HG02571 (cell line): ENCODE data around the gene GZMM.

Source experiments
- ATAC-seq: cut with Tn5 transposase; IDR thresholded peaks from one replicate; pipeline ENCODE4 v1.9.1; 2021; ENCODE audit warnings: mild to moderate bottlenecking, moderate library complexity; ENCODE audit not compliant: unreplicated experiment

Gene GZMM

DNA sequence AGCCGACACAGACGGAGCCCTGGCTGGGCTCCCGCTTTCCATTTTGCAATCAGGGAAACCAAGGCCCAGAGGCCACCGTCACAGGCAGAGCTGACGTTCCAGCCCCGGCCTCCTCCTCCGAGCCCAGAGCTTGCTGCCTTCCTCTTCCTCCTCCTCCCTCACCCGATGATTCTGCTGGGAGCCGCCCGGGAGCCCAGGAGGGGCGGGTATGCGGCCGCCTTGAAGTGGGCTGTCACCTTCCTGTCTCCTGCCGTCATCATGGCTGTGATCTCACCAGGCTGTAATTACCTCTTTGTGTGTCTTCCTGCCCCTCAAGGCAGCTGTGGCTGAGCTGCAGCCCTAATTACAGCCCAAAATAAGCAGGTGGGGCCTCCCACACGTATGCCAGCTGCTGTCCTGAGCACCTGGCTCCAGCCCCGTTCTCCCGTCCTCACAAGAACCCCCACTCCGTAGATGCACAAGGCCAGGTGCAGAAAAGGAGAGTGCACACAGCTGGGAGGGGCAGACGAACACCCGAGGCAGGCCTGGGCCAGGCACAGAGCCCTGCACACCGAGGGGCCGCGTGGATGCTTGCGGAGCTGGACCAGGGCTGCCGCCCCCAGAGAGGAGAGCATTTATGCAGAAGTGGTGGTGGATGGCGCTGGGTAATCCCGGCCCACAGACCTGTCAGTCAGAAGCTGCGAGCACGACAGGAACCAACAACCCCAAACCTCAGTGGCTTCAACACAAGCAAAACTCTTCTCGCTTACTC is 32.6 kb upstream of the GZMM start:
- no peak for ATAC-seq

DNA sequence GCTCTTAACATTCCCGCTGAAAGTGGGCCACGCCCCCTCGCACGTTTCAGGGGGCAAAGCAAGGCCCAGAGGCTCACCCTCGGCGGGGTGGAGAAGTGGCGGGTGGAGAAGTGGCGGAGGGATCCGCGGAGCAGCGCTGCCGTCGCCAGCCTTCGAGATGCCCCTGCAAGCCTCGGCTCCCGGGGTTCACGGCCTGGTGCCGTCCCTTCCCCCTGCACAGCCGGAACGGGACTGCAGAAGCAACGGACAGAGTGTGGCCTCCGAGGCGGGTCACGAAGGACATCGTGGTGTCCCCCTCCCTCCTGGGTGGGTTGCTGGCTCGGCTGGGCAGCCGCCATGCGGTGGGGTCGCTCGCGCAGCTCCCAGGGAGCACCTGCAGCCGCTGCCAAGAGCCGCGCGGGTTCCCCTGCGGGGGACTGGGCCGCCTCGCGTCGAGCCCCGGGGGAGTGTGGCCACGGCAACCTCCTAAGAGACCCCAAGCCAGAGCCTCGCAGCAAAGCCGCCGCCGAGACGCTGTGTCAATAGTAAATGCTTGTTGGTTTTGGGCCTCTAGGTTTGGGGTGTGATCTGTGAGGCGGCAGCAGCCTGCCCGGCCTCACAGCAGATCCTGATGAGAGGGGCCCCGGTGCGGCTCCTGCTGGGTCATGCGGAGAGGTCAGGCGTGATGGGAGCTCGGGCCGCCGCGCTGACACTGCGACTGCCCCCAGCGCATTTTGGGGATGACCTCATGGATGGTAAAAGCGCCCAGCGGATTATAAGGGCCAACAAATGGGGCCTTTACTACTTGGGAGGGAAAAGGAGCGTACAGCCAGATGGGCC is 31.1 kb upstream of the GZMM start:
- no peak for ATAC-seq

DNA sequence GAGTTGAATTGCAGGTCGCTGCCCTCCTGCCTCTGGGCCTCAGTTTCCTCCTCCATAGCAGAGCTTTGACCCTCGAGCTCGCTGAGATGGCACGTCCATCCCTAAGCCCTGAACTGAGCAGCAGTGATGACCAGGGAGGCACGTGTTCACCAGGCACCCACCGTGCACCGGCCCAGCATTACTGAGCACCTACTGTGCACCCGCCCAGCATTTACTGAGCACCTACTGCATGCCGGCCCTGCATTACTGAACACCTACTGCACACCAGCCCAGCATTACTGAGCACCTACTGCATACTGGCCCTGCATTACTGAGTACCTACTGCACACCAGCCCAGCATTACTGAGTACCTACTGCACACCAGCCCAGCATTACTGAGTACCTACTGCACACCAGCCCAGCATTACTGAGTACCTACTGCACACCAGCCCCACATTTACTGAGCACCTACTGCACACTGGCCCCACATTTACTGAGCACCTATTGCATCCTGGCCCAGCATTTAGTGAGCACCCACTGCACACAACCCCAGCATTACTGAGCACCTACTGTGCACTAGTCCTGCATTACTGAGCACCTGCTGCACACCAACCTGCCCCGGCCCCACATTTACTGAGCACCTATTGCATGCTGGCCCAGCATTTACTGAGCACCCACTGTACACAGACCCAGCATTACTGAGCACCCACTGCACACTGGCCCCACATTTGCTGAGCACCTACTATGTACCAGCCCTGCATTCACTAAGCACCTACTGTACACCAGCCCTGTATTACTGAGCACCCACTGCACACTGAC is 30.3 kb upstream of the GZMM start:
- no peak for ATAC-seq

DNA sequence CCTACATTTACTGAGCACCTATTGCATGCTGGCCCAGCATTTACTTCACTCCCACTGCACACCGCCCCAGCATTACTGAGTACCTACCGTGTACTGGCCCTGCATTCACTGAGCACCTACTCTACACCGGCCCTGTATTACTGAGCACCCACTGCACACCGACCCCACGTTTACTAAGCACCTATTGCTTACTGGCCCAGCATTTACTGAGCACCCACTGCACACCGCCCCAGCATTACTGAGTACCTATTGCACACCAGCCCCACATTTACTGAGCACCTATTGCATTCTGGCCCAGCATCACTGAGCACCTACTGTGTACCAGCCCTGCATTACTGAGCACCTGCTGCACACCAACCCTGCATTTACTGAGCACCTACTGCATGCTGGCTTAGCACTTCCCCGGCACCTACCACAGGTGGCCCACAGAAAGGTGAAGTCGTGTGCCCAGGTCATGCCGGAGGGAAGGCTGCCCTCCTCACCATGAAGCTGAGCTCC is 29.6 kb upstream of the GZMM start:
- no peak for ATAC-seq

DNA sequence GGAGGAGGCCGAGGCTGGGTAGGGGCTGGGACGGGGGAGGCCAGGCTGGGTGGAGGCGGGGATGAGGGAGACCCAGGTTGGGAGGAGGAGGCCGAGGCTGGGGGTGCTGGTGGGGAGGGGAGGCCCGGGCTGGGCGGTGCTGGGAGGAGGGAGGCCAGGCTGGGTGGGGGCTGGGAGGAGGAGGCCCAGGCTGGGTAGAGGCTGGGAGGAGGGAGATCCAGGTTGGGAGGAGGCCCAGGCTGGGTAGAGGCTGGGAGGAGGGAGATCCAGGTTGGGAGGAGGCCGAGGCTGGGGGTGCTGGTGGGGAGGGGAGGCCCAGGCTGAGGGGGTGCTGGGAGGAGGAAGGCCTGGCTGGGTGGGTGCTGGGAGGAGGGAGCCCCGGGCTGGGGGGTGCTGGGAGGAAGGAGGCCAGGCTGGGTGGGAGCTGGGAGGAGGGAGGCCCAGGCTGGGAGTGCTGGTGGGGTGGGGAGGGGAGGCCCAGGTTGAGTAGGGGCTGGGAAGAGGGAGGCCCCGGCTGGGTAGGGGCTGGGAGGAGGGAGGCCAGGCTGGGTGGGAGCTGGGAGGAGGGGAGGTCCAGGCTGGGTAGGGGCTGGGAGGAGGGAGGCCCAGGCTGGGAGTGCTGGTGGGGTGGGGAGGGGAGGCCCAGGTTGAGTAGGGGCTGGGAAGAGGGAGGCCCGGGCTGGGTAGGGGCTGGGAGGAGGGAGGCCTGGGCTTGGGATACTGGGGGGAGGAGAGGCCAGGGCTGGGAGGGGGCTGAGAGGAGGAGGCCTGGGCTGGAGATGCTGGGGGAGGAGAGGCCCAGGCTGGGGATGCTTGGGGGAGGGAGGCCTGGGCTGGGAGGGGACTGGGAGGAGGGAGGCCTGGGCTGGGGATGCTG is 25.9 kb upstream of the GZMM start:
- no peak for ATAC-seq

DNA sequence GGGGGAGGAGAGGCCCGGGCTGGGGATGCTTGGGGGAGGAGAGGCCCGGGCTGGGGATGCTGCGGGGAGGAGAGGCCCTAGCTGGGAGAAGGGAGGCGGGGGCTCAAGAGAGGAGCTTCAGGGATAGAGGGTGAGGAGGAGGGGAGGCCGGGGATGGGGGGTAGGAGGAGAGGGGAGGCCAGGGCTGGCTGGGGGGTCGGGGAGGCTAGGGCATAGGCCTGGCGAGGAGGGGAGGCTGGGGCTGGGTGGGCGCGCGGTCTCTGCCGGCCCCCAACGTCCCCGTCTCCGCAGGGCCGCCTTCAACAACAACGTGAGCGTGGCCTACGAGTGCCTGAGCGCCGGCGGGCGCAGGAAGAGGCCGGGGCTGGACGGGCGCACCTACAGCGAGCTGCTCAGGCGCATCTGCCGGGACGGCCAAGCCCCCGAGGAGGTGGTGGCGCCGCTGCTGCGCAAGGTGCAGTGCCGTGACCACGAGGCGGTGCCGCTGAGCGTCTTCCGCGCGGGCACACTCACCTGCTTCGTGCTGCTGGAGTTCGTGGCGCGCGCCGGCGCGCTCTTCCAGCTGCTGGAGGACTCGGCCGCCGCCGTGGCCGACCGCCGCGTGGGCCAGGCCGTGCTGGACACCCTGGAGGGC is 25.1 kb upstream of the GZMM start:
- no peak for ATAC-seq

DNA sequence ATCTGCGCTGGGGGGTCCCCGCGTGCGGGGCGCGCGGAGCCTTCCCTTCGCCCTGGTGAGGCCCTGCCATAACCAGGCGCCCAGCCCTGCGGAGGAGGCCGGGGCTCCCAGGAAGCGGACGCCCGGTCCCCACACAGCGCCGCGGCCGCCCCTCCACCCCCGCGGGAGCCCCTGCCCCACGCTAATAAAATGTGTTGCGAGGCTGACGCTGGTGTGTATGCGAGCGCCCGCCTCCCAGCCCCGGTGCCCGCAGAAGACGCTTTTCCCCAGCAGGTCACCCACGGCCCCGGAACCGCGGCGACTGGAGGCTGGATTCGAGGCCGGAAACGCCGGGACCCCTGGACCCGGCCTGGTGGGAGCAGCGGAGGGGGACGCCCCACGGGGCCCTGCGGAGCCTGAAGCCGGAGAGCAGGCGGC is 24.4 kb upstream of the GZMM start:
- ATAC-seq: no peak

DNA sequence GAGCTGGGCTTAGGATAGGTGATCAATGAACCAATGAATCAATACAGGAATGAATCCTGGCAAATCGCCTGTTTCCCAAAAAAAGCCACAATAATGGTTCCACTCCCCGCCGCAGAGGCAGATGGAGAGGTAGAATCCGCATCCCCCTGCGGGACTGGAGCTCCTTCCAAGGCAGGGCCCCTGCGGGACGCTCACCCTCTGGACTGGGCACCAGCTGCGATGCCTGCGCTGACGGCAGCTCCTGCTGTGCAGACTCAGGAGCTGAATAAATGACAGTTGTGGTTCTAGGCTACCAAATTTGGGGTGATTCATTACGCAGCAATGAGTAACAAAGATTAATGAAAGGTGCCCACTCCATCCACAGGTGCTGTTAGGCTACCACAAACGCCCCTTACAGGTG is 21.1 kb upstream of the GZMM start:
- no peak for ATAC-seq

DNA sequence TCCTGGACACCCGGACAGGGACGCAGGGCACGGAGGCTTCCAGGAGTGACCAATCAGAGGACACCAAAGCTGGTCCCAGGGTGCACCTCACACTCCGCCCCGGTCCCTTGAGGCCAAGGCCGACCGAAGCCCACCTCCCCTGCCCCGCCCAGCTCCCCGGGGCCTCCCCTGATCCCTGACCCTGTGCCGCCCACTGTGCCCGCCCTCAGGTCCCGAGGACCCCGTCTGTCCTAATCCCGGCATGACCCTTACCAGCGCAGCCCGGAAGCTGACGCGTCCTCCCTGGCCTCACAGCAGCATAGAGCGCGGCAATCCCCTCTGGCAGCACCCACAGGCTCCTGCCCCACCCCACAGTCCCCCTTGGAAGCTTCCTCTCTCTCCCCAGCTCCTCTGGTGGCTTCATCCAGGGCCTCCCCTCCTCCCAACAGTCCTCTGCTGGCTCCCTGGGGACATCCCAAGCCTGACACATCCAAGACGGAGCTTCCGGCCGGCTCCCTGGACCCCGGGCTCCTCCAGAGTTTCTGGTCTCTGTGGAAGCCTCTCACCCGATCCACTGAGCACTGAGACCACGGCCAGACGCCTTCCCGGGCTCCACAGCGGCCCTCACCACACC is 19.7 kb upstream of the GZMM start:
- ATAC-seq: no peak

DNA sequence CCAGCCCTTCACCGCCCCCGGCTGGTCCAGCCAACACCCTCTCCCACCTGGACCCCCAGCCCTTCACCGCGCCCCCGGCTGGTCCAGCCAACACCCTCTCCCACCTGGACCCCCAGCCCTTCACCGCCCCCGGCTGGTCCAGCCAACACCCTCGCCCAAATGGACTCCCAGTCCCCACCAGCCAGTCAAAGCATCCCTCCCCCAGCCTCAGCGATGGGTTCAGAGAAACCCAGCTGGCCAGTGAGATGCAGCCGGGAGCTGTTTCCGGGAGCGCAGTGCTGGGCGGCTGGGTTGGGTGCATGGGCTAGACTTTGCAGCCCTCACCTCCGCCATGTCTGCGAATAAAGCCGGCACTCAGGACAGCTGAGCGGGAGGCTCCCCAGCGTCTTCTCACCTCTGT is 18.8 kb upstream of the GZMM start:
- no peak for ATAC-seq

DNA sequence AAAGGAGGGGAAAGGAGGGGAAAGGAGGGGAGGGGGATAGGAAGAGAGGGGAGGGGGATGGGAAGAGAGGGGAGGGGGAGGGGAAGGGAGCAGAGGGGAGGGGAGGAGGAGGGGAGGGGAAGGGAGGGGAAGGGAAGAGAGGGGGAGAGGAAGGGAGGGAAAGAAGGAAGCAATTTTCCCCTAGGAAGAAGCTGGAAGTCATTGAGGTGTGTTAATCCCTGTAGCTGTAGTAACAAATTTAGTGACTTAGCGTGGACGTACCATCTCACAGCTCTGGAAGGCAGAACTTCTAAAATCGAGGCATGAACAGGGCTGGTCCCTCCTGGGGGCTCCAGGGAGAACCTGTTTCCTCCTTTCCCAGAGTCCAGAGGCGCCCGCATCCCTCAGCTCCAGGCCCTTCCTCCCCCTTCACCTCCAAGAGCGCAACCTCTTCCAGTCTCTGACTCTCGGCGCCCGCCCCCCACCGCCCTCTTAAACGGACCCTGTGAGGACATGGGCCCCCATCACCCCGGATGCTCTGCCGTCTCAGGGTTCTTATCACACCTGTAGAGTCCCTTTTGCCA is 17.9 kb upstream of the GZMM start:
- no peak for ATAC-seq

DNA sequence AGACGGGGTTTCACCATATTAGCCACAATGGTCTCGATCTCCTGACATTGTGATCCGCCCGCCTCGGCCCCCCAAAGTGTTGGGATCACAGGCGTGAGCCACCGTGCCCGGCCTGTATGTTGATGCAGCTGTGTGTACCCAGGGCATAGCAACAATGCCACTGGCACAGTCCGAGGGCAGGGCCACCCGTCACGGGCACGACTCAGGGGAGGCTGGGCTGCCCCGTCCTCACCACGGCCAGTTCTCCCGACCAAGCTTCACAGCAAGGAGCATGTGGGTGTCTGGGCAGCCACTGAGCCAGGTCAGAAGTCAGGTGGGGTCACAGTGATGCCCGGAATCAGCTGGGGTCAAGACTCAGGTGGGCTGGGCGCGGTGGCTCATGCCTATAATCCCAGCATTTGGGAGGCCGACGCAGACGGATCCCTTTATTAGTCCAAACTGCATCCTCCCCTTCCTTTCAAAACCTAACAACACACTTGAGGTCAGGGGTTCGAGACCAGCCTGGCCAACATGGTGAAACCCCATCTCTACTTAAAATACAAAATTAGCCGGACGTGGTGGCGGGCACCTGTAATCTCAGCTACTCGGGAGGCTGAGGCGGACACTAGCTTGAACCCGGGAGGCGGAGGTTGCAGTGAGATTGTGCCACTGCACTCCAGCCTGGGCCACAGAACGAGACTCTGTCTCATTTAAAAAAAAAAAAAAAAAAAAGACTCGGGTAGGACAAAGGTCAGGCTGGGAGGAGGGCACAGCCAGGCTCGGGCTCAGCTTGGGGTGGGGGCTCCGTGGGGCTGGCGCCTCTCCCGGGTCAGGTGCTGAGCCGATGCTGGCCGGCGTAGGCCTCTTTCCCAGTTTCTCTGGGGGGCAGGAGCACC is 13.5 kb upstream of the GZMM start:
- ATAC-seq: no peak

DNA sequence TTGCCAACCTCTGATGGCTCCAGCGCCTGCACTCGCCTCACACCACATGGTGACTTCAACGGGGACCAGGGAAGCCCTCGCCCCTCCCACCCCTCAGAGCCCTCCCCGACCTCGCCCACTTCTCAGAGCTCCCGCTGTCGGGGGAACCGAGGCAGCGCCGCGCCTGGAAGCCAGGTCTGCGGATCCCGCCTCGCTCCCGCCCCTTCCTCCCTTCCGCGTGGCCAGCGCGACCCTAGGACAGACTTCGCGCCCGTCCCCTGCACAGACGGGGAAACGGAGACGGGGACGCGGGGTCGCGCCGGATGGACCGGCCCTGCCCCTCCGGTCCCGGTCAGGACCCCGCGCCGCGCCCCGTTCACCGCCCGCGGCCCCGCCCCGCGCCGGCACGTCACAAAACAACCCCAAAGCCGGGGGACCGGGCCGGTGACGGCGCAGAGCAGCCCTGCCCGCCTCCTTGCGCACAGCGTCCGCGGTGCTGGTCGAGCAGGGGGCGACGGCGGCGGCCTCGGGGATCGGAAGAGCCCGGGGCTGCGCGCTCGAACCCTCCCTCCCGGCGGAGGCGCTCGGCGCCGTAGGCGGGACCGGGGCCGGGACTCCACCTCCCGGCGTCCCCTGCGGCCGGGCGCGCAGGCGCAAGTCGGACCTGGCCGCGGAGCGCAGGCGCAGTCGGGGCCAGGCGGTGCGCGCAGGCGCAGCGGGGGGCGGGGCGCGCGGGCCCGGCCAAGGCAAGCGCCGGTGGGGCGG is 12.7 kb upstream of the GZMM start:
- ATAC-seq: peak; percentile 65

DNA sequence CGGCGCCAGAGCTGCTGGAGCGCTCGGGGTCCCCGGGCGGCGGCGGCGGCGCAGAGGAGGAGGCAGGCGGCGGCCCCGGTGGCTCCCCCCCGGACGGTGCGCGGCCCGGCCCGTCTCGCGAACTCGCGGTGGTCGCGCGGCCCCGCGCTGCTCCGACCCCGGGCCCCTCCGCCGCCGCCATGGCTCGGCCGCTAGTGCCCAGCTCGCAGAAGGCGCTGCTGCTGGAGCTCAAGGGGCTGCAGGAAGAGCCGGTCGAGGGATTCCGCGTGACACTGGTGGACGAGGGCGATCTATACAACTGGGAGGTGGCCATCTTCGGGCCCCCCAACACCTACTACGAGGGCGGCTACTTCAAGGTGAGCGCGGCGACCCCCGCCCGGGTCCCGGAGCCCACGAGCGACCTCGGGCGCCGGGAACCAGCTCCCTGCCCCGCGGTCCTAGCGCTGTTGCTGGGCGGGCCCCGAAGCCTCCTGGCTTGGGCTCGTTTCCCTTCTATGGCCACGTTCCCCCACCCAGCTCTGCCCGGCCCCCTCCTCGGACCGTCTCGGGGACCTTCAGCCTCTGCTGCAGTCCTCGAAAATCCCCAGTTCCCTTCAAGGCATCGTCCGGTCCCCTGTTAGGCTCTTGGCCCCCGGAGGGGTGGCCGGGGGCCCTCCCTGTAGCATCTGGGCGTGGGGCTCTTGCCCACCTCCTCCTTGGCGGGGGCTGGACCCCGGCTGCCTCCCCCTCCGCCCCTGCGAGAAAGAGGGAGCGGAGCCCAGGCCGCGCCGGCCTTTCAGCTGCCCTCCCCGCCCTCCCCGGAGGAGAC is 11.9 kb upstream of the GZMM start, which contains the start of gene CDC34:
CDC34 (plus strand) TSS at position 8 of the 808 bp plus-strand sequence; CDS start at position 180, 172 bp downstream.
- peak; percentile 8 for ATAC-seq

DNA sequence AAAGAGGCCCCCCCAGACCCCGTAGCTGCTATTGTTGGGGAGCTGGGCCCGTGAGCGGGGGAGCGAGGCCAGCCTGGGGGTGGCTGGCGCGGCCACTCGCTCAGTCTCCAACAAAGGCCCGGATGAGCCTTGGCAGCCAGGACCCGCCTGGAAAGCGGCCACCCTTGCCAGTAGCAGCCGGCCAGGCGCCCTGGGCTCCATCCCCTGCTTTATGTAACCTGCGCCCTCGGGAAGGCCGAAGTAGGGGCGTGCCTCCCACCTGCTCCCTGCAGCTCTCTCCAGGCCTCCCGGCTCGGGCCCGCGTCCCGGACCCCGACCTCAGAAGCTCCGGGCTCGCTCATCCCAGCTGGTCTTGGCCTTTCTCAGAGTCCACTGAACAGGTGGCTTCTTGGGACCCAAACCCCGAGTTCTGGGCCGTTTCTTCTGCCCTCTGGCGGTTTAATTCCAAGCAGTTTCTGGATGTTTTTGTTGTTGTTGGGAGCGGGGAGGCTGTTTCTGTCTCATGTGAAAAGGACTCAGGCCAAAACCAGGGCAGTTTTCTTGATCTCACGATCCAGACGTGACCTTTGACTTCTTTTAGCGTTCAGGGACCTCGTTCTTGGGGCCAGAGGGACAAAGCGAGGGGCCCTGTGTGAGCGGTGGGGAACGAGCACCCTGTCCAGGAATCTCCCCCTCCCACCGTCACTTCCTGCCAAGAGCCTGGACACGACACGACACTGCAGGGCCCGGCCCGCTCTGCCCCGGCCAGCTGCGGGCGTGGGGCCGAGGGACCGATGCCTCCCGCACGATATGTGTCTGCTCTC is 11.1 kb upstream of the GZMM start:
- no peak for ATAC-seq
